Measurements from ENCODE around the gene MYH14. TPM values are rescaled to one million over a fixed set of nuclear protein-coding genes. Genes with fewer than 3 reads are reported as not detected.
A peak's percentile ranks its signal among the peaks of the same experiment; 100 is the strongest.
"Not testable (repeated sequence)": the region's sequence is repeated elsewhere in the genome, so short reads cannot be mapped to it uniquely, and the experiment has no call there.

The MYH14 gene
- total and polyA plus RNA-seq, 9 of the 15 experiments (the other 6 are each of a cell fraction or from before 2014, with no cell fraction given): 0.04 to 0.86 (median 0.19) TPM; not detected in 2

GRCh38 chr19:50230379-50231351, 27.2 kb downstream of the MYH14 start (continued):
- TF ChIP-seq CTCF (IDR thresholded peaks at IDR 0.05 in 2 of 3, conservative IDR thresholded peaks at IDR 0.05 in 1 of 3; ENCODE audit: insufficient read depth in 2 of 3, low read depth in 1 of 3, low read length in 3 of 3): peak; percentile 49 to 69 (median 63)
- TF ChIP-seq TFAP4 (CRISPR knock-in tag; IDR thresholded peaks at IDR 0.05; ENCODE audit: borderline replicate concordance): peak; percentile 24; the same call in 1 of the 2 replicates

- peaks cover 0 to 11% of the 10 kb centered on the region in 2 experiments; a peak in 2 of 5 replicates for H3K4me1 ChIP-seq (replicated peaks in 1 of 2; ENCODE audit: control insufficient read depth in 2 of 2, insufficient read depth in 2 of 2, low read length in 2 of 2)
- DNase-seq (ENCODE audit: extremely low read depth in 1 of 4, low spot score in 3 of 4); H3K9ac ChIP-seq (ENCODE audit: insufficient read depth in 1 of 2, low read depth in 2 of 2, low read length in 2 of 2); H2AFZ ChIP-seq (ENCODE audit: low read depth, low read length); BruUV-seq (replicated peaks); intact Hi-C loops (cut with micrococcal nuclease); POLR2A ChIA-PET; FAIRE-seq; H3K36me3 ChIP-seq (ENCODE audit: control insufficient read depth, insufficient read depth, low read length); H3K9me1 ChIP-seq (ENCODE audit: control insufficient read depth, insufficient read depth, low read length); H4K20me1 ChIP-seq (replicated peaks; ENCODE audit: control insufficient read depth, insufficient read depth, low read length); ATAC-seq; H3K4me2 ChIP-seq (ENCODE audit: insufficient read depth, low read length); H3K79me2 ChIP-seq (ENCODE audit: control insufficient read depth, insufficient read depth, low read length); H3K4me3 ChIP-seq; in situ Hi-C loops (cut with MboI); CTCF ChIA-PET (ENCODE audit: low intra/inter-chr PET ratio); H3K9me3 ChIP-seq (replicated peaks; ENCODE audit: control insufficient read depth, insufficient read depth, low read depth, low read length); H3K27ac ChIP-seq (ENCODE audit: extremely low read depth, low read depth, low read length); TF ChIP-seq ATF3 (CRISPR knock-in tag; conservative IDR thresholded peaks at IDR 0.05); CEBPG (CRISPR knock-in tag; IDR thresholded peaks at IDR 0.05): not testable (repeated sequence)
- WGBS (ENCODE audit: insufficient coverage, low coverage, missing lambda C conversion rate): 3% methylated on average over 3 of the region's 3 CpGs
- H3K27me3 ChIP-seq (ENCODE audit: control insufficient read depth in 2 of 2, insufficient read depth in 2 of 2, low read length in 2 of 2): peaks cover 14 to 58% of the 10 kb centered on the region in 2 experiments; a peak in 4 of 5 replicates
- TF ChIP-seq ATF3 (IDR thresholded peaks at IDR 0.05): peak; percentile 56
- TF ChIP-seq ZNF121 (CRISPR knock-in tag; conservative IDR thresholded peaks at IDR 0.05): peak; percentile 88
- 0 out of 4 replicates have a peak, but pooled peaks of 1 of the 2 experiments have one; percentile 16 for TF ChIP-seq CEBPG (tag; conservative IDR thresholded peaks at IDR 0.05 in 1 of 2, IDR thresholded peaks at IDR 0.05 in 1 of 2)
- TF ChIP-seq CEBPB (tag; IDR thresholded peaks at IDR 0.05): peak; percentile 65; the same call in 1 of the 2 replicates
Measured at GRCh38 chr19:50231417-50231816, 28.0 kb downstream of the MYH14 start.

Data from K562 (cell line).